CD14-positive monocyte (primary cell): ENCODE data around the gene NGFR. TPM values are rescaled to one million over a fixed set of nuclear protein-coding genes. Genes with fewer than 3 reads are reported as not detected.

ENCODE experiments used
- DNase-seq, 3 donors: peaks; one replicate each; pipeline ENCODE4 v3.0.0-alpha.2; 2011 to 2022
- H2AFZ ChIP-seq: 2 replicates; pipeline ENCODE4 v1.6.0; 2012; ENCODE audit warnings: mild to moderate bottlenecking, low read depth, low read length, inconsistent platforms; ENCODE audit not compliant: insufficient read depth, poor library complexity, severe bottlenecking
- H3K27ac ChIP-seq, 2 donors: 1 replicate in 1 of 2; 2 replicates in 1 of 2; pipeline ENCODE4 v1.5.1; 2012 to 2013; ENCODE audit warnings: low read length in 2 of 2, control low read depth in 1 of 2, inconsistent platforms in 1 of 2, low read depth in 1 of 2, mild to moderate bottlenecking in 1 of 2
- H3K27me3 ChIP-seq, 2 donors: one replicate each; pipeline versions ENCODE4 v1.6.0 to v1.6.1; 2011 to 2013; ENCODE audit warnings: low read length in 2 of 2; ENCODE audit not compliant: control insufficient read depth in 2 of 2, insufficient read depth in 2 of 2
- H3K36me3 ChIP-seq, 2 donors: replicated peaks in 1 of 2; 1 replicate in 1 of 2; 2 replicates in 1 of 2; pipeline versions ENCODE4 v1.5.1 to v1.6.1; 2012 to 2013; ENCODE audit warnings: low read length in 2 of 2, control low read depth in 1 of 2, inconsistent platforms in 1 of 2, mild to moderate bottlenecking in 1 of 2; ENCODE audit not compliant: insufficient read depth in 2 of 2, control insufficient read depth in 1 of 2
- H3K4me1 ChIP-seq, 2 donors: 1 replicate in 1 of 2; 2 replicates in 1 of 2; pipeline versions ENCODE4 v1.5.1 to v1.6.1; 2012 to 2013; ENCODE audit warnings: low read length in 2 of 2, control low read depth in 1 of 2, inconsistent platforms in 1 of 2, mild to moderate bottlenecking in 1 of 2, moderate library complexity in 1 of 2; ENCODE audit not compliant: insufficient read depth in 2 of 2, control insufficient read depth in 1 of 2
- H3K4me2 ChIP-seq: replicated peaks from 2 replicates; pipeline ENCODE3; 2012; ENCODE audit warnings: low read length, moderate library complexity, mild to moderate bottlenecking; ENCODE audit not compliant: poor library complexity, severe bottlenecking; ENCODE audit errors: extremely low read depth
- H3K4me3 ChIP-seq, 3 experiments: fragments of 200-600 bp in 1 of 3; sonication (generic) in 1 of 3; replicated peaks in 1 of 3; 1 replicate in 2 of 3; 2 replicates in 1 of 3; pipeline ENCODE4 v1.5.1; 2011 to 2013; ENCODE audit warnings: low read length in 3 of 3, mild to moderate bottlenecking in 3 of 3, control low read depth in 2 of 3, low read depth in 2 of 3, inconsistent platforms in 1 of 3, moderate library complexity in 1 of 3
- H3K79me2 ChIP-seq: 2 replicates; pipeline ENCODE4 v1.6.0; 2012; ENCODE audit warnings: mild to moderate bottlenecking, control low read depth, inconsistent platforms, low read length, moderate library complexity; ENCODE audit not compliant: insufficient read depth
- H3K9ac ChIP-seq: 2 replicates; pipeline ENCODE4 v1.6.0; 2017; ENCODE audit warnings: low read length, mild to moderate bottlenecking; ENCODE audit not compliant: insufficient read depth, poor library complexity, severe bottlenecking
- H3K9me3 ChIP-seq, 2 donors: replicated peaks in 1 of 2; 1 replicate in 1 of 2; 2 replicates in 1 of 2; pipeline versions ENCODE4 v1.5.1 to v1.6.1; 2012 to 2013; ENCODE audit warnings: low read length in 2 of 2, control low read depth in 1 of 2; ENCODE audit not compliant: control insufficient read depth in 1 of 2, insufficient read depth in 1 of 2
- H4K20me1 ChIP-seq: 2 replicates; pipeline ENCODE4 v1.6.0; 2012; ENCODE audit warnings: mild to moderate bottlenecking, low read length, control low read depth, moderate library complexity; ENCODE audit not compliant: insufficient read depth
- H3K27ac Mint-ChIP-seq, 7 donors: one replicate each; pipeline ENCODE4 v1.8.0; 2020; ENCODE audit warnings: mild to moderate bottlenecking in 7 of 7, mixed read lengths in 7 of 7, moderate library complexity in 6 of 7, inconsistent platforms in 2 of 7
- H3K27me3 Mint-ChIP-seq, 3 donors: one replicate each; pipeline ENCODE4 v1.8.0; 2021 to 2022; ENCODE audit warnings: low read depth in 3 of 3, mild to moderate bottlenecking in 3 of 3, mixed read lengths in 3 of 3, moderate library complexity in 3 of 3, inconsistent platforms in 1 of 3
- H3K36me3 Mint-ChIP-seq, 2 donors: one replicate each; pipeline ENCODE4 v1.8.0; 2020; ENCODE audit warnings: mixed read lengths in 2 of 2, inconsistent platforms in 1 of 2, mild to moderate bottlenecking in 1 of 2
- H3K4me1 Mint-ChIP-seq: one replicate; pipeline ENCODE4 v1.8.0; 2020; ENCODE audit warnings: mild to moderate bottlenecking, mixed read lengths
- H3K4me3 Mint-ChIP-seq, 2 donors: one replicate each; pipeline ENCODE4 v1.8.0; 2020; ENCODE audit warnings: mild to moderate bottlenecking in 2 of 2, mixed read lengths in 2 of 2, moderate library complexity in 1 of 2
- H3K9me3 Mint-ChIP-seq, 7 donors: one replicate each; pipeline ENCODE4 v1.8.0; 2020 to 2022; ENCODE audit warnings: mixed read lengths in 7 of 7, mild to moderate bottlenecking in 6 of 7, moderate library complexity in 6 of 7, inconsistent platforms in 2 of 7
- CTCF ChIP-seq: fragments of 200-600 bp; IDR thresholded peaks from one replicate; pipeline ENCODE4 v1.8.0; 2022; ENCODE audit warnings: antibody characterized with exemption, mild to moderate bottlenecking
- WGBS: methylation state at CpG from one replicate; pipeline ENCODE4 v1.1.5; 2013; ENCODE audit warnings: missing lambda C conversion rate; ENCODE audit not compliant: insufficient coverage; 5-methylcytosine and 5-hydroxymethylcytosine counted together
- intact Hi-C, 2 donors: fragments of 100-400 bp; cut with micrococcal nuclease; formaldehyde crosslinking; loops; one replicate each; pipeline versions ENCODE4 v1.15.0 to v1.15.1; 2023
- polyA plus RNA-seq, 3 donors: library from polyadenylated mRNA; depleted of rRNA in 1 of 3; unstranded in 2 of 3; stranded (reverse) in 1 of 3; fragments of 300-500 nt in 2 of 3; fragments of >200 nt in 1 of 3; fragmentation: Illumina TruSeq in 2 of 3; gene quantifications; 1 replicate in 2 of 3; 2 replicates in 1 of 3; pipeline ENCODE4 v1.2.3, GENCODE V29; 2012 to 2021

The NGFR gene
- polyA plus RNA-seq, 3 donors: 0.05 to 0.19 TPM; not detected in 1

- Histone ChIP-seq H4K20me1 (no peaks in the 10 kb centered on the region), H3K79me2 (no peaks in the 10 kb centered on the region), H3K27me3 (no peaks in the 10 kb centered on the region), H3K4me2 (no peak overlapping the region), H3K27ac (no peak overlapping the region), H3K36me3 (no peaks in the 10 kb centered on the region), H3K4me3 (no peak overlapping the region), H2AFZ (no peak overlapping the region), H3K9ac (no peak overlapping the region), H3K4me1 (peaks cover 4 to 5% of the 10 kb centered on the region in 2 donors), H3K9me3 (no peaks in the 10 kb centered on the region)
- H3K27me3 Mint-ChIP-seq: peaks cover 1 to 16% (median 14%) of the 10 kb centered on the region in 3 donors
- H3K27ac Mint-ChIP-seq: peak overlapping the region in 1 of 7 donors; percentile 44
- no peaks in the 10 kb centered on the region for H3K36me3 Mint-ChIP-seq
- no peak overlapping the region for H3K4me3 Mint-ChIP-seq
- H3K4me1 Mint-ChIP-seq: peaks cover 11% of the 10 kb centered on the region
- no peak for TF ChIP-seq CTCF
- DNase-seq: no peak
- no peaks in the 10 kb centered on the region for H3K9me3 Mint-ChIP-seq
- intact Hi-C loops: loop anchor here (2.0 to 10.0 kb wide), 3 partner anchors 119 to 249 kb away; no protein-coding TSS in a partner anchor
- 27% methylated on average over 2 of the region's 8 CpGs for WGBS
Measured at GRCh38 chr17:49553676-49554335, 58.7 kb downstream of the NGFR start.

GRCh38 chr17:49554694-49555494 lies 59.8 kb downstream of the NGFR start:
- Mint-ChIP-seq H3K4me3 (no peak overlapping the region), H3K9me3 (no peaks in the 10 kb centered on the region), H3K36me3 (no peaks in the 10 kb centered on the region), H3K4me1 (peaks cover 11% of the 10 kb centered on the region), H3K27me3 (peaks cover 1 to 18% (median 14%) of the 10 kb centered on the region in 3 donors), H3K27ac (peak overlapping the region in 1 of 7 donors; percentile 27)
- DNase-seq: no peak
- 85% methylated on average over 13 of the region's 14 CpGs for WGBS
- Histone ChIP-seq H4K20me1 (no peaks in the 10 kb centered on the region), H3K36me3 (no peaks in the 10 kb centered on the region), H3K9me3 (no peaks in the 10 kb centered on the region), H3K9ac (no peak overlapping the region), H3K4me1 (peaks cover 4 to 5% of the 10 kb centered on the region in 2 donors), H3K79me2 (no peaks in the 10 kb centered on the region), H3K4me2 (no peak overlapping the region), H3K4me3 (no peak overlapping the region), H3K27me3 (no peaks in the 10 kb centered on the region), H3K27ac (no peak overlapping the region), H2AFZ (no peak overlapping the region)
- no peak for TF ChIP-seq CTCF
- intact Hi-C loops: loop anchor here (2.0 to 10.0 kb wide), 4 partner anchors 58 to 250 kb away; partner anchors contain the start of gene NGFR (in 1 of the 2)
